Parathyroid adenoma (tissue), 2 donors: ENCODE data around the gene AARS1.
"Not testable (repeated sequence)": the region's sequence is repeated elsewhere in the genome, so short reads cannot be mapped to it uniquely, and the experiment has no call there.

Experiments
- H2AFZ ChIP-seq: fragments of 300-600 bp; sonication (generic); one replicate; pipeline ENCODE4 v1.7.0; 2017; ENCODE audit warnings: antibody characterized with exemption, mild to moderate bottlenecking
- H3K27ac ChIP-seq: fragments of 300-600 bp; sonication (generic); one replicate; pipeline ENCODE4 v1.7.0; 2017
- H3K27me3 ChIP-seq: fragments of 300-600 bp; sonication (generic); one replicate; pipeline ENCODE4 v1.7.0; 2017; ENCODE audit warnings: low read length; ENCODE audit not compliant: control insufficient read depth, insufficient read depth
- H3K36me3 ChIP-seq: fragments of 300-600 bp; sonication (generic); one replicate; pipeline ENCODE4 v1.7.0; 2017; ENCODE audit warnings: low read length; ENCODE audit not compliant: control insufficient read depth, insufficient read depth
- H3K4me1 ChIP-seq: fragments of 300-600 bp; sonication (generic); one replicate; pipeline ENCODE4 v1.7.0; 2017; ENCODE audit warnings: control low read depth
- H3K4me2 ChIP-seq: fragments of 300-600 bp; sonication (generic); one replicate; pipeline ENCODE4 v1.7.0; 2017; ENCODE audit warnings: low read length
- H3K4me3 ChIP-seq: fragments of 300-600 bp; sonication (generic); one replicate; pipeline ENCODE4 v1.7.0; 2017; ENCODE audit warnings: low read depth, low read length
- H3K79me2 ChIP-seq: fragments of 300-600 bp; sonication (generic); one replicate; pipeline ENCODE4 v1.7.0; 2017; ENCODE audit warnings: control low read depth
- H3K9ac ChIP-seq: fragments of 300-600 bp; sonication (generic); one replicate; pipeline ENCODE4 v1.7.0; 2017; ENCODE audit warnings: mild to moderate bottlenecking
- H3K9me3 ChIP-seq: fragments of 300-600 bp; sonication (generic); one replicate; pipeline ENCODE4 v1.7.0; 2017; ENCODE audit warnings: low read length; ENCODE audit not compliant: control insufficient read depth
- CTCF ChIP-seq: fragments of 300-600 bp; sonication (generic); IDR thresholded peaks from one replicate; pipeline ENCODE4 v1.7.0; 2017; ENCODE audit warnings: antibody characterized with exemption, mild to moderate bottlenecking
- donor health status: primary hyperparathyroidism.

The AARS1 gene

GRCh38 chr16:70324998-70325747 is 35.9 kb upstream of the AARS1 start:
- H3K27me3 ChIP-seq, result no peaks in the 10 kb centered on the region
- no peaks in the 10 kb centered on the region for H3K79me2 ChIP-seq
- H3K9me3 ChIP-seq, result no peaks in the 10 kb centered on the region
- no peak overlapping the region for H3K4me3 ChIP-seq
- no peaks in the 10 kb centered on the region for H3K36me3 ChIP-seq
- H2AFZ ChIP-seq, result no peak overlapping the region
- H3K27ac ChIP-seq, result no peak overlapping the region
- no peak overlapping the region for H3K4me2 ChIP-seq
- H3K9ac ChIP-seq, result no peak overlapping the region
- H3K4me1 ChIP-seq, result no peaks in the 10 kb centered on the region
- TF ChIP-seq CTCF, result no peak

- Histone ChIP-seq H3K9ac (no peak overlapping the region), H3K27ac (no peak overlapping the region), H3K27me3 (no peaks in the 10 kb centered on the region), H3K36me3 (no peaks in the 10 kb centered on the region), H3K9me3 (no peaks in the 10 kb centered on the region), H3K79me2 (no peaks in the 10 kb centered on the region), H3K4me2 (no peak overlapping the region), H3K4me3 (no peak overlapping the region), H2AFZ (no peak overlapping the region), H3K4me1 (no peaks in the 10 kb centered on the region)
- no peak for TF ChIP-seq CTCF
These were observed 30.8 kb upstream of the AARS1 start for GRCh38 chr16:70320121-70320520.

GRCh38 chr16:70307726-70308125 is 18.4 kb upstream of the AARS1 start:
- H3K27ac ChIP-seq, H2AFZ ChIP-seq, H3K9me3 ChIP-seq, H3K4me3 ChIP-seq, H3K27me3 ChIP-seq, H3K9ac ChIP-seq, H3K4me1 ChIP-seq, H3K36me3 ChIP-seq, H3K4me2 ChIP-seq: not testable (repeated sequence)
- H3K79me2 ChIP-seq, result peaks cover 19% of the 10 kb centered on the region

GRCh38 chr16:70306880-70307279 is 17.6 kb upstream of the AARS1 start:
- H3K9me3 ChIP-seq, result no peaks in the 10 kb centered on the region
- no peaks in the 10 kb centered on the region for H3K27me3 ChIP-seq
- H3K79me2 ChIP-seq, result peaks cover 18% of the 10 kb centered on the region
- no peak for TF ChIP-seq CTCF
- no peaks in the 10 kb centered on the region for H3K4me1 ChIP-seq
- H3K4me2 ChIP-seq, result no peak overlapping the region
- H2AFZ ChIP-seq, result no peak overlapping the region
- H3K4me3 ChIP-seq, result no peak overlapping the region
- H3K27ac ChIP-seq, result no peak overlapping the region
- H3K9ac ChIP-seq, result no peak overlapping the region
- H3K36me3 ChIP-seq, result no peaks in the 10 kb centered on the region

- no peaks in the 10 kb centered on the region for H3K36me3 ChIP-seq
- H3K9ac ChIP-seq, result no peak overlapping the region
- no peak overlapping the region for H3K4me2 ChIP-seq
- no peaks in the 10 kb centered on the region for H3K4me1 ChIP-seq
- no peak overlapping the region for H3K4me3 ChIP-seq
- H2AFZ ChIP-seq, result no peak overlapping the region
- H3K27me3 ChIP-seq, result no peaks in the 10 kb centered on the region
- no peak overlapping the region for H3K27ac ChIP-seq
- no peaks in the 10 kb centered on the region for H3K9me3 ChIP-seq
- TF ChIP-seq CTCF, result no peak
- peaks cover 15% of the 10 kb centered on the region for H3K79me2 ChIP-seq
These were observed 15.7 kb upstream of the AARS1 start for GRCh38 chr16:70304892-70305448.
